GM21526 (cell line): ENCODE measurements around the gene AMD1.
"Not testable (repeated sequence)": the region's sequence is repeated elsewhere in the genome, so short reads cannot be mapped to it uniquely, and the experiment has no call there.

Experiments
- ATAC-seq: cut with Tn5 transposase; IDR thresholded peaks from one replicate; pipeline ENCODE4 v1.9.1; 2021; ENCODE audit warnings: moderate library complexity; ENCODE audit not compliant: unreplicated experiment, low FRiP score

AMD1 gene

DNA sequence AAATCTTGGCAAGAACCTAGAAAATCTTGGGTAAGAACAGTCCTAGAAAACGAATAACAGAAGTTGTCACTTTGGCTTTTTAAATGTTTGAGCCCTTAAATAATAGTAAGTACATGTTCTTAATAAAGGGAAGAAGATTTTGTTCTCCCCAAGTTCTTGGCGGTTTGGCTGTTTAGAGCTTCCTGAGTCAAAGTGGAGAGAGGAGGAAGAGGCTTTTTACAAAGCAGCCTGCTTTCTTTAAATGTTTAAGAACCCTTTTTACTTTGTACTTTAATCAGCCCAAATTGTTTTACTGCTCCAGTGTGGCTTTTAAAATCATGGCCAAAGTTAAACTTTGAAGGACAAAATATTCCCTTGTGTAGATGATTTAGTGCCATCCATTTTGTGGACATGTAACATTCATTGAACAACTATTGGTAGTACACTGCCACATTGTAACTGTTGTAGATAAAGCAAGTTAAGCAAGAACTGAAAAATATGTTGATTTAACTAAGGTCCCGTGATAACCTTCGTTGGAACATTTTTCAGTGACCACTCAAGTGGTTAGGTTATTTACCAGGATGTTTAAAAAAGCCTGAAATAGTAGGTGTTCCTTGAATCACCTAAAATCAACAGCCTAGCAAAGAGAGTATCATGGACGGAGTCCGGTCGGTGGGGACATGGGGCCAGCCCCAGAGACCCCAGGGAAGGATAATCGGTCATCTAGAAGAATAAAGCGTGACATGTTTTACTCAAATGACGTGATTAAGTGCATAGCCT lies 2.4 kb downstream of the AMD1 start:
- no peak for ATAC-seq

- no peak for ATAC-seq
These were observed 3.0 kb downstream of the AMD1 start for GRCh38 chr6:110877569-110877968.

- ATAC-seq: no peak
These were observed 4.4 kb downstream of the AMD1 start for GRCh38 chr6:110878751-110879522.

DNA sequence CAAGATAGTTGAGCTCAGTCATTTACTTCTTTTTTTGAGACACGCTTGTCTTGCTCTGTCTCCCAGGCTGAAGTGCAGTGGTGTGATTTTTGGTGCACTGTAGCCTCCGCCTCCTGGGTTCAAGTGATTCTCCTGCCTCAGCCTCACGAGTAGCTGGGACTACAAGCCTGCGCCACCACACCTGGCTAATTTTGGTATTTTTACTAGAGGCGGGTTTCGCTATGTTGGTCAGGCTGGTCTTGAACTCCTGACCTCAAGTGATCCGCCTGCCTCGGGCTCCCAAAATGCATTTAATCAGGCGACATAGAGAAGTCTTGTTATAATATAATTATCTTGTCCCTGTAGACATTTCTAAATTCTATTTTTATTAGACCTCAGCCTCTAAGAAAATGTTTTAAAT lies 6.1 kb downstream of the AMD1 start:
- ATAC-seq: no peak

- ATAC-seq: no peak
These were observed 7.1 kb downstream of the AMD1 start for GRCh38 chr6:110881546-110882273.

DNA sequence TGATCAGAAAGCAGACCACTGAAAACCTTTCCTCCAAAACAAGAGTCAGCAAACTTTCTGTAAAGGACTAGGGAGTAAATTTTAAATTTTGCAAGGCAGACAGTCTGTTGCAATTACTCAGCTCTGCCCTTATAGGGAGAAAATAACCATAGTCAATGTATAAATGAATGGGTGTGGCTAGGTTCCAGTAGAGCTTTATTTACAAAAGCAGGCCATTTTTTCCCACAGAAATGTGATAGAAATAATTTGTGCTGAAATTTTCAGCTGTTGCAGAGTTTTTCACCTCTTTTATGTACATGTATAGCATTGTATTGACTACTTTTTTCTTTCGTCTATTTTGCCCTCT lies 7.7 kb downstream of the AMD1 start:
- no peak for ATAC-seq

DNA sequence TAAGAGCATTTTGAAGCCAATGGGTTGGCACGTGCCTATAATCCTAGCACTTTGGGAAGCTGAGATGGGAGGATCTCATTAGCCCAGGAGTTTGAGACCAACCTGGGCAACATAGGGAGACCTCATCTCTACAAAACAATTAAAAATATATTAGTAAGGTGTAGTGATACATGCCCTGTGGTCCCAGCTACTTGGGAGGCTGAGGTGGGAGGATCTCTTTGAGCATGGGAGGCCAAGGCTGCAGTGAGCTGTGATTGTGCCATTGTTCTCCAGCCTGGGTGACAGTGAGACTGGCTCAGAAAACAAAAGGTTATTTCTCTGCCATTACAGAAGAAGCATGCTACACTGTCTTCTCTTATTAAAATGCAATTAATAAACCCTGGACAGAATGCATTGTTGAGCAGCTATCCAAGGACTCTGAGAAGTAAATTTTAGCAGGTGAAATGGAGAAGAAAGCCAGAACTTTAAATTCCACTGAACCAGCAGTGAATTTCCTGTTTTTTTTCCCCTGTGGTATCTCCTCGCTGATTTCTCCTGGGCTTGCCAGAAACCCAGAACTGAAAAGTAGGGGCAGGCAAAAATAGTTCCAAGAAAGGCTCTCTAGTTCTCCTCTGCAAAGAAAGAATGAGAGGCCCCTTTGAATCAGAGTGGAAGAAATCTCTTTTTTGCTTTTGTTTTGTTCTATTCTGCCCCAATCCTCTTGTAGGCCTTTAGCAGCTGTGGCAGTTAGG lies 8.4 kb downstream of the AMD1 start:
- no peak for ATAC-seq

- no peak for ATAC-seq
These were observed 9.7 kb downstream of the AMD1 start for GRCh38 chr6:110884321-110884720.

DNA sequence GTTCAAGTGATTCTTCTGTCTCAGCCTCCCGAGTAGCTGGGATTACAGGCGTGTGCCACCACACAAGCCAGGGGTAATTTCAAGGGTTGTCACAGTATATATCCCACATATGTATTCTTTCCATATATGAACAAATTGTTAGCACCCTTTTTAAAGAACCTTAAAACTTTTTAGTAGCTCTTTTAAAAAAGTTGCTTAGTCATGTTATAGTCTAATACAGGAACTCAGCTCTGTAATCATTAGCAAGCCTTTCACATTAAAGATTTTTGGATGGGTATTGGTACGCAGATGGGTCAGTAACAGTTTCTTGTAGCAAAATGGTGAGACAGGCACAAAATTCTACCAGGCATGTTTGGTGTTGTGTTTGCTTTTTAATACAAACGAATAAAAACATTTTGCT lies 10.9 kb downstream of the AMD1 start:
- no peak for ATAC-seq

DNA sequence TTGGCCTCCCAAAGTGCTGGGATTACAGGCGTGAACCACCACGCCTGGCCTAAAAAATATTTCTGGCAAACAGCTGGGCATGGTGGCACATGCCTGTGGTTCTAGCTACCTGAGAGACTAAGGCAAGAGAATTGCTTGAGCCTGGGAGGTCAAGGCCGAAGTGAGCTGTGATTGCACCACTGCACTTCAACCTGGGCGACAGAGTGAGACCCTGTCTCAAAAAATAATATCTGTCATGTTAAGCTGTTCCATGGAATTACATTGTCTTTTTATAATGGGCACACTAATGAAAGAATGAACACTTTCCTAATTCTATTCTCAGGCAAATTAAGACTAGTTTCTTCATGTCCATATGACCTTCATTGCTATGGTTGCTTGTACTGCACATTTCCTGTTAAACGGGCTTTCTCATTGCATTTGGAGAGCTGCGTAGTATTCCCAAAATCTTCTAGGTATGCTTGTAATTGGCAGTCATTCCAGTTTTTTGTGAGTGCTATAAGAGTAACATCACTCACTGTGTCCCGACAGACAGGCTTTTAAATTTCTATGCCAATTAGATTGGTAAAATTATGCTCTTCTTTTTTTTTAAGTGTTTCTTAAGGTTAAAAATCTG lies 12.1 kb downstream of the AMD1 start:
- ATAC-seq: no peak

DNA sequence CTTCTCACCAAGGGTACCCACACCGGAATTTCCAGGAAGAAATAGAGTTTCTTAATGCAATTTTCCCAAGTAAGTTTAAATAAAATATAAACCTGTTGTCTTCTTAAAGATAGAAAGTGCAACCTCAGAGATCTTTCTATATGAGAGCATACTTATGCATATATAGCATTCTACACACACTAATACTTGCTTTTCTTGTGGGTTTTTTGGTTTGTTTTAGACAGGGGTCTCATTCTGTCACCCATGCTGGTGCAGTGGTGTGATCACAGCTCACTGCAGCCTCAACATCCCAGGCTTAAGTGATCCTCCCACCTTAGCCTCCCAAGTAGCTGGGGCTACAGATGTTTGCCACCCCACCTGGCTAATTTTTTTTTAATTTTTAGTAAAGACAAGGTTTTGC lies 15.7 kb downstream of the AMD1 start:
- ATAC-seq: no peak

DNA sequence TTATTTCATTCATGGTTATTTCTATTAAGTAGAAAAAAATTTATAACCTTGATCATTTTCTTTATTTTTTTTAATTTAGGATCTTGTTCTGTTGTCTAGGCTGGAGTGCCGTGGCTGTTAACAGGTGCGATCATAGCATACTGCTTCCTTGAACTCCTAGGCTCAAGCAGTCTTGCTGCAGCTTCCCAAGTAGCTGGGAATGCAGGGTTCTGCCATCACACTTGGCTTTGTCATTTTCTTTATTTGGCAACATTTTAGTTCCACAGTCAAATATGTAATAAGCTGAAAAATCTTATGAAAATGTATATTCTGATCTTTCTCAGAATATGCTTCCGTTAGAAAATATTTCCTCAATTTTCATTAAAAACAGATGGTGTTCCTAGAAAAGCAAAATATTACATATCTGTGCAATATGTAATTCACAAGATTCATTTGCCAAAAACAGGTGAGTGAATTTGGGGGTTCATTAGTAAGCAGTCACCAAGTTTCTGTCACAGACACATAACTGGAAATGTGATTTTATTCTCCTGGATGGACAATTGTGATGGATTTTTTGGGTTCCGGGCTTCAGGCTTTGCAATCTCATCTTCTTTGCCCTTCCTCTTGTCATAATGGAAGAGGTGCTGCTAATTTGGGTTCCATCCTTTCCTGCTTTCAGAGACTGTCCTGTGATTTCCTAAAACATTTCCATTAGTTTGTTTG lies 21.5 kb downstream of the AMD1 start:
- no peak for ATAC-seq

DNA sequence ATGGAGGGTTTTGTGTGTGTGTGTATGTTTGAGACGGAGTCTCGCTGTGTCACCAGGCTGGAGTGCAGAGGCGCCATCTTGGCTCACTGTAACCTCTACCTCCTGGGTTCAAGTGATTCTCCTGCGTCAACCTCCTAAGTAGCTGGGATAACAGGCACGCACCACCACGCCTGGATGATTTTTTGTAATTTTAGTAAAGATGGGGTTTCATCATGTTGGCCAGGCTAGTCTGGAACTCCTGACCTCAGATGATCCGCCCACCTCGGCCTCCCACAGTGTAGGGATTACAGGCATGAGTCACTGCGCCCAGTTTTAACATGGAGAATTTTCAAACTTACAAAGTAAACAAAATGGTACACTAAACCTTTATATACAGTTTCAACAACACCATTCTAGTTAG lies 22.8 kb downstream of the AMD1 start:
- ATAC-seq: no peak

DNA sequence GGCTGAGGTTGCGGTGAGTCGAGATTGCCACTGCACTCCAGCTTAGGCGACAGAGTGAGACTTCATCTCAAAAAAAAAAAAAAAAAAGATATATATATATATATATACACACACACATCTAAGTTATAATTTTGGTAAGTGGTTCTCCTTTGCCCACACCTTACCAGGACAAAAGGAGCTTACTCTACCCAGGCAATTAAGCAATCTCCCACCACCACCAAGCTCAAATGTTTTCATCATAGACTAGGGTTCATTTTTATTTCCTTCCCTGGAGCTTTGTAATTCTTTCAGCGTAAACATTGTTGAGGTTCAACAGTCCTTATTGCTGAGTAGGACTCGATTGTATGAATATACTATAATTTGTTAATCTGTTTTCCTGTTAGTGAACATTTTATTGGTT lies 23.5 kb downstream of the AMD1 start:
- ATAC-seq: no peak

DNA sequence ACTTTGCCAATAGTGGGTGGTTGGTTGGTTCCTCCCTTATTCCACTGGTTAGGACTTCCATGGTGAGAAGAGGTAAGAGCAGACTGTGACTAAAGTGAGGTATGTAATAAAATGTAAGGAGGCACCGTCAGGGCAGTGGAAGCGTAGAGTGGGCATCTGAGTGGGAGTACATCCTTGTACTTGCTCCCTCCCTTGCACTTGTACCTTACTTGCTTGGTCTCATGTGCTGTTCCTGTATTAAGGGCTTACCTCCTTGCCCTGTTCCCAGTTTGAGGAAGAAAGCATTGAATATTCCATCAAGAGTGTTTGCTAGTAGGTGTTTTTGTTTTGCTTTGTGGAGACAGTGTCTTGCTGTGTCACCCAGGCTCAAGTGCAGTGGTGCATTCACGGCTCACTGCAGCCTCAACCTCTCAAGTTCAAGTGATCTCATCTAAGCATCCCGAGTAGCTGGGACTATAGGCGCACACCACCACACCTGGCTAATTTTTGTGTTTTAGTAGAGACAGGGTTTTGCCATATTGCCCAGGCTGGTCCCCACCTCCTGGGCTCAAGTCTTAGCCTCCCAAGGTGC lies 25.5 kb downstream of the AMD1 start:
- ATAC-seq: no peak

DNA sequence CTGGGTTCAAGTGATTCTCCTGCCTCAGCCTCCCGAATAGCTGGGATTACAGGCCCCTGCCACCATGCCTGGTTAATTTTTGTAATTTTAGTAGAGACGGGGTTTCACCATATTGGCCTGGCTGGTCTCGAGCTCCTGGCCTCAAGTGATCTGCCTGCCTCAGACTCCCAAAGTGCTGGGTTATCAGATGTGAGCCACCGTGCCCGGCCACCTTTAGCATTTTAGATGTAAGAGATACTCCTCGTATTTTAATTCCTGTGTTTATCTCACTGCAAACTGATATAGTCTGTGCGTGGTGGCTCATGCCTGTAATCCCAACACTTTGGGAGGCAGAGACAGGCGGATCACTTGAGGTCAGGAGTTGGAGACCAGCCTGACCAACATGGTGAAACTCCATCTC lies 27.0 kb downstream of the AMD1 start:
- ATAC-seq: not testable (repeated sequence)

- no peak for ATAC-seq
These were observed 27.5 kb downstream of the AMD1 start for GRCh38 chr6:110902091-110902490.

GRCh38 chr6:110906273-110906672 lies 31.7 kb downstream of the AMD1 start:
- not testable (repeated sequence) for ATAC-seq

GRCh38 chr6:110930781-110931180 lies 56.2 kb downstream of the AMD1 start:
- no peak for ATAC-seq

DNA sequence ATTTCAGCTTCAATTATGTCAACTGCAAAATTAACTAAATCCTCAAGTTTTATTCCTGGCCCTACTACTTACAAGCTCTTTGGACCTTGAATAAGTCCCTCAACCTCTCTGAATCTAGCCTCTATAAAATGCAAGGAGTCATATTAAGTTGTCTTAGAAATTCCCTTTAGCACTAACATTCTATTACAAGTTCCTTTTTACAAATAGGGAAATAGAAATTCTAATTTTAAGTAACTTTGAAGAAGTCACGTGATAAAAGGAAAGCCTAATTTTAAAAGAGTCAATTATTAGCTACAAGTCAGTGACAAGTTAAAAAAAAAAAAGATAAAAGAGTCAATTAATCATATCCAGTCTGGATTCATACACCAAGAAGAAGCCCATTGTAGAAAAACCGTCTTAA lies 59.3 kb downstream of the AMD1 start:
- no peak for ATAC-seq
